Endothelial cell (in vitro differentiated cells): ENCODE results near the gene CCRL2. TPM values are rescaled to one million over a fixed set of nuclear protein-coding genes. Genes with fewer than 3 reads are reported as not detected.

ENCODE experiments used
- DNase-seq: peaks from one replicate; pipeline ENCODE4 v3.0.0; 2021; ENCODE audit warnings: low spot score
- H3K27ac Mint-ChIP-seq: one replicate; pipeline ENCODE4 v1.8.0; 2021; ENCODE audit warnings: mixed read lengths, inconsistent platforms; ENCODE audit not compliant: unreplicated experiment
- H3K27me3 Mint-ChIP-seq: one replicate; pipeline ENCODE4 v1.8.0; 2021; ENCODE audit warnings: mild to moderate bottlenecking, moderate library complexity, mixed read lengths, inconsistent platforms; ENCODE audit not compliant: unreplicated experiment
- H3K36me3 Mint-ChIP-seq: one replicate; pipeline ENCODE4 v1.8.0; 2021; ENCODE audit warnings: mild to moderate bottlenecking, low read depth, mixed read lengths, inconsistent platforms; ENCODE audit not compliant: unreplicated experiment
- H3K4me1 Mint-ChIP-seq: one replicate; pipeline ENCODE4 v1.8.0; 2021; ENCODE audit warnings: mild to moderate bottlenecking, mixed read lengths, inconsistent platforms; ENCODE audit not compliant: unreplicated experiment
- H3K4me3 Mint-ChIP-seq: one replicate; pipeline ENCODE4 v1.8.0; 2021; ENCODE audit warnings: mild to moderate bottlenecking, mixed read lengths, inconsistent platforms; ENCODE audit not compliant: unreplicated experiment
- H3K9me3 Mint-ChIP-seq: one replicate; pipeline ENCODE4 v1.8.0; 2021; ENCODE audit warnings: mixed read lengths, inconsistent platforms; ENCODE audit not compliant: unreplicated experiment
- CTCF ChIP-seq: fragments of 200-600 bp; sonication (generic); IDR thresholded peaks from one replicate; pipeline ENCODE4 v1.5.0; 2021; ENCODE audit warnings: antibody characterized with exemption; ENCODE audit not compliant: unreplicated experiment
- total RNA-seq: library from RNA; stranded (reverse); fragmentation: NEBNext Ultra II Directional; extraction: Animal tissue kit (Norgen Biotek cat#: 25700); gene quantifications from one replicate; pipeline ENCODE4 v1.2.1, GENCODE V29; 2021; ENCODE audit not compliant: unreplicated experiment

Gene CCRL2
- total RNA-seq, 1 donor from 2014 or later, result 1.4 TPM

- H3K27me3 Mint-ChIP-seq, result peaks cover 5% of the 10 kb centered on the region
- H3K4me3 Mint-ChIP-seq, result no peak overlapping the region
- no peaks in the 10 kb centered on the region for H3K4me1 Mint-ChIP-seq
- H3K27ac Mint-ChIP-seq, result no peak overlapping the region
- H3K9me3 Mint-ChIP-seq, result no peaks in the 10 kb centered on the region
- DNase-seq, result no peak
- H3K36me3 Mint-ChIP-seq, result no peaks in the 10 kb centered on the region
- TF ChIP-seq CTCF, result no peak
These were observed 11.1 kb upstream of the CCRL2 start for GRCh38 chr3:46395766-46396530.

GRCh38 chr3:46397111-46397510 is 9.9 kb upstream of the CCRL2 start:
- no peaks in the 10 kb centered on the region for H3K36me3 Mint-ChIP-seq
- DNase-seq, result no peak
- H3K27me3 Mint-ChIP-seq, result peaks cover 5% of the 10 kb centered on the region
- H3K27ac Mint-ChIP-seq, result no peak overlapping the region
- no peak overlapping the region for H3K4me3 Mint-ChIP-seq
- H3K4me1 Mint-ChIP-seq, result no peaks in the 10 kb centered on the region
- H3K9me3 Mint-ChIP-seq, result no peaks in the 10 kb centered on the region
- no peak for TF ChIP-seq CTCF

- Mint-ChIP-seq H3K27me3 (peaks cover 5% of the 10 kb centered on the region), H3K9me3 (no peaks in the 10 kb centered on the region), H3K4me1 (no peaks in the 10 kb centered on the region), H3K4me3 (no peak overlapping the region), H3K36me3 (no peaks in the 10 kb centered on the region), H3K27ac (no peak overlapping the region)
- no peak for TF ChIP-seq CTCF
- no peak for DNase-seq
These were observed 8.7 kb upstream of the CCRL2 start for GRCh38 chr3:46398186-46398955.

GRCh38 chr3:46399098-46399497 is 8.0 kb upstream of the CCRL2 start:
- Mint-ChIP-seq H3K27me3 (peaks cover 1% of the 10 kb centered on the region), H3K36me3 (no peaks in the 10 kb centered on the region), H3K27ac (no peak overlapping the region), H3K4me1 (no peaks in the 10 kb centered on the region), H3K4me3 (no peak overlapping the region), H3K9me3 (no peaks in the 10 kb centered on the region)
- DNase-seq, result no peak
- no peak for TF ChIP-seq CTCF

- Mint-ChIP-seq H3K27me3 (peaks cover 1% of the 10 kb centered on the region), H3K4me3 (no peak overlapping the region), H3K36me3 (no peaks in the 10 kb centered on the region), H3K9me3 (no peaks in the 10 kb centered on the region), H3K4me1 (no peaks in the 10 kb centered on the region), H3K27ac (no peak overlapping the region)
- no peak for DNase-seq
- no peak for TF ChIP-seq CTCF
These were observed 7.5 kb upstream of the CCRL2 start for GRCh38 chr3:46399557-46399956.
